Measurements from ENCODE around the gene ATP9B.

ATP9B gene

DNA sequence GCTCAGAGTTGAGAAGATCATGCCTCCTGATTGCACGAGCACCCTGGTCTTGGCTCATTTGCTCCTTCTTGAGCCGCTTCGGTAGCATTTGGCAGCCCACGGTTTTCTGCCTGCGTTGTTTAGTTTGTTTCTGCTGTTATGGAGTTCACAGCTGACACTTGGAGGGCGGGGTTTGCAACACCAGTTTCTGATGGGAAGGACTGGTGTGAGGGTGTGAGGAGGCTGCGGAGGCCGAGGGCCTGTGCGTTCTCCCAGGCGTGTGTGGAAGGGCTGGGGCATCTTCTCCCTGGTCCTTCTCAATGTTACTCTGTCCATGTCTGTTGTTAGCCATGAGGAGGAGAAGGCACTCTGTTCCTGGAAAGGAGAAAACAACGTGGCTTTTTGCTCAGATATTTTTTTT is 349.4 kb downstream of the ATP9B start:
- ChIA-PET POLR2A (ENCODE audit: low non-redundant PET) (no interaction called here), CTCF (no interaction called here)
- no peak for DNase-seq (ENCODE audit: low spot score)
- TF ChIP-seq, protein P1, sequence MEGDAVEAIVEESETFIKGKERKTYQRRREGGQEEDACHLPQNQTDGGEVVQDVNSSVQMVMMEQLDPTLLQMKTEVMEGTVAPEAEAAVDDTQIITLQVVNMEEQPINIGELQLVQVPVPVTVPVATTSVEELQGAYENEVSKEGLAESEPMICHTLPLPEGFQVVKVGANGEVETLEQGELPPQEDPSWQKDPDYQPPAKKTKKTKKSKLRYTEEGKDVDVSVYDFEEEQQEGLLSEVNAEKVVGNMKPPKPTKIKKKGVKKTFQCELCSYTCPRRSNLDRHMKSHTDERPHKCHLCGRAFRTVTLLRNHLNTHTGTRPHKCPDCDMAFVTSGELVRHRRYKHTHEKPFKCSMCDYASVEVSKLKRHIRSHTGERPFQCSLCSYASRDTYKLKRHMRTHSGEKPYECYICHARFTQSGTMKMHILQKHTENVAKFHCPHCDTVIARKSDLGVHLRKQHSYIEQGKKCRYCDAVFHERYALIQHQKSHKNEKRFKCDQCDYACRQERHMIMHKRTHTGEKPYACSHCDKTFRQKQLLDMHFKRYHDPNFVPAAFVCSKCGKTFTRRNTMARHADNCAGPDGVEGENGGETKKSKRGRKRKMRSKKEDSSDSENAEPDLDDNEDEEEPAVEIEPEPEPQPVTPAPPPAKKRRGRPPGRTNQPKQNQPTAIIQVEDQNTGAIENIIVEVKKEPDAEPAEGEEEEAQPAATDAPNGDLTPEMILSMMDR (conservative IDR thresholded peaks at IDR 0.05; ENCODE audit: low read depth), result no peak
- H3K27ac ChIP-seq, result peak overlapping the region; percentile 7; the same call in 1 of the 2 replicates

DNA sequence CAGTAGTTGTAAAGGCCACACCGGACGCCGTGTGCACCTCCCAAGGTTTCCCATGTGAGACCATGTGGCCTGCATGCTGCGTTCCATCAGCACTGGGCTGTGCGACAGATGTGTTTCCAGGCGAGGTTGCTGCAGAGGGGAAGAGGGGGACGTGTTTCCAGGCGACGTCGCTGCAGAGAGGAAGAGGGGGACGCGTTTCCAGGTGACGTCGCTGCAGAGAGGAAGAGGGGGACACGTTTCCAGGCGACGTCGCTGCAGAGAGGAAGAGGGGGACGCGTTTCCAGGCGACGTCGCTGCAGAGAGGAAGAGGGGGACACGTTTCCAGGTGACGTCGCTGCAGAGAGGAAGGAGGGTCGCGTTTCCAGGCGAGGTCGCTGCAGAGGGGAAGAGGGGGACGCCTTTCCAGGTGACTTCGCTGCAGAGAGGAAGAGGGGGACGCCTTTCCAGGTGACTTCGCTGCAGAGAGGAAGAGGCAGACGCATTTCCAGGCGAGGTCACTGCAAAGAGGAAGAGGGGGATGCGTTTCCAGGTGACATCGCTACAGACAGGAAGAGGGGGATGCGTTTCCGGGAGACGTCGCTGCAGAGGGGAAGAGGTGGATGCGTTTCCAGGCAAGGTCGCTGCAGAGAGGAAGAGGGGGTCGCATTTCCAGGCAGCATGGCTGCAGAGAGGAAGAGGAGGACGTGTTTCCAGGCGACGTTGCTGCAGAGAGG is 351.0 kb downstream of the ATP9B start:
- DNase-seq (ENCODE audit: low spot score), result no peak
- CTCF ChIA-PET, result no interaction called here
- TF ChIP-seq, protein P1 (conservative IDR thresholded peaks at IDR 0.05; ENCODE audit: low read depth), result no peak
- POLR2A ChIA-PET (ENCODE audit: low non-redundant PET), result no interaction called here
- no peak overlapping the region for H3K27ac ChIP-seq

DNA sequence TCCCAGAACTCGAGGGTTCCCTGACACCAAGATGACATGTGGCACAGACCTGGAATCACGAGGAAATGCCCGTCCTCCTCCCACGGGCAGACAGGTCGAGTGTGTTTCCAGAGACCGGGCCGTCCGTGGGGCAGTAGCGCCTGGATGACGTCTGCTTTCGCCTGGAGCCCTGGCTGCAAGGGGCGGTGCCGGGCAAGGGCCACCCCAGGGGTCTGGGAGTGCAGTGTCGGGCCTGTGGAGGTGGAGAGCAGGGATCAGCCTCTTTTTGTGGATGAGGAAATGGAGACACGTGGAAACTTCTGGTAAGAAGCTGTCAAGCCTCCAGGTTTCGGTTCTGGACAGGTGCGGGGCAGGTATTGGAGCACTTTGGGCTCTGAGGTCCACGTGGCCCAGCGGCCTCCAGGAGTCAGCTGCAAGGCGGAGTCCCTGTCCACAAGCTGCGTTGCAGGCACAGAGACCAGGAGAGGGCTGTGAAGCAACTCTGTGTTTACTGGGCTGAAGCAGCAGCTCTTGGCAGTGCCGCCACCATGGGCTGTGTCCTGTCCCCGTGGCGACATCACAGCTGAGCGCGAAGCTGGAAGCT is 352.2 kb downstream of the ATP9B start:
- TF ChIP-seq, protein P1 (conservative IDR thresholded peaks at IDR 0.05; ENCODE audit: low read depth), result no peak
- ChIA-PET CTCF (no interaction called here), POLR2A (ENCODE audit: low non-redundant PET) (no interaction called here)
- DNase-seq (ENCODE audit: low spot score), result no peak
- peak overlapping the region; percentile 19; the same call in 1 of the 2 replicates for H3K27ac ChIP-seq

DNA sequence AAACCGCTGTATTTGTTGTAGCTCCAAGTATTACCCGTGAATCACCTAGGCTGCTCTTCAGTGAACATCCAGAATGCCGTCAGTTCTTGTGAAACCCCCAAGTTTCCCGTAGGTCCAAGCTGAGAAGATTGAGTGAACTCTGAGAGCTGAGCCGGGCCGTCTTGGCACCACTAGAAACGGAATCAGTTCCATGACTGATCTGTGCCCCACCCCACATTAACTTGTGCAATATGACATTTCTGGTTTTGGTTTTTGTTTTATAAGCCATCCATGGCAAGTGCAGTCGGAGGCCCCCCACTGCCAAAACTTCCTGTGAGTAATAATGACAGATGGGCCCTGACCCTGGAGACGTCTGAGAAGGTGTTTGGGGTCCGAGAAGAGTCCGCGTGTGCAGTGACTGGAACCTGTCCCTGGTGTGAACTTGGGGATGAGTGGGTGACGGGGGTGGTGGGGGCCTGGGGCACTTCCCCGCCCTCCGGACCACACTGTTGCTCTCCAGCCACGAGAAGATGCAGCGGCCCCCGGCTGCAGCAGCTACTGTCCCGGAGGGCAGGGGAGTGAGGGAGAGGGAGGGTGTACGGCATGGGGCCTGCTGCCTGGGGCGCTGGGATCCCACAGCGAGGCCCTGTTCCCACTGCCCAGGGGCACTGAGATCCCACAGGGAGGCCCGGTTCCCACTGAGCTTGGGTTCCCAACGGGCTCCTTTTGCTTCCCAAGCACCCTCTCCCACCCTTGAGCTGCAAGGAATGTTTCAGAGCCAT is 353.0 kb downstream of the ATP9B start:
- CTCF ChIA-PET, result no interaction called here
- peak overlapping the region; percentile 19; the same call in 1 of the 2 replicates for H3K27ac ChIP-seq
- POLR2A ChIA-PET (ENCODE audit: low non-redundant PET), result no interaction called here
- no peak for DNase-seq (ENCODE audit: low spot score)
- TF ChIP-seq, protein P1 (conservative IDR thresholded peaks at IDR 0.05; ENCODE audit: low read depth), result no peak

DNA sequence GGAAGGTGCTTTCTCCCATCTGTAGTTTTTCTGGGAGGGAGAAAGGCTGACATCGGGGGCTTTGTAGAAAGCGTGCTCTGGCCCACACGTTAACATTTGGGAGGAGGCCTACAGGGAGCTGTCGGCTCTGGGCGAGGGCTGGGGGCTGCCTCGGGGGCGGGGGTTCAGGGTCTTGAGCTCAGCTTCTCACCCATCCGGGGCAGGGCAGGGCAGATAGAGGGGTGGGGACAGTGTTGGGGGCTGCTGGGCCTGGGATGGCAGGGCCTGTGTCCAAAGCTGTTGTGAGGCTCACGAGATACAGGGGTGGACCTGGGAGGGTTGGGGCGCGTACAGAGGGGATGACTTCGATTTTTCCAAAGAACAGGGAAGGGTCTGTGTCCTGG is 353.6 kb downstream of the ATP9B start:
- POLR2A ChIA-PET (ENCODE audit: low non-redundant PET), result no interaction called here

More for the DNA sequence above, 353.6 kb downstream of the ATP9B start:
- no peak overlapping the region for H3K27ac ChIP-seq
- DNase-seq (ENCODE audit: low spot score), result no peak
- TF ChIP-seq, protein P1 (conservative IDR thresholded peaks at IDR 0.05; ENCODE audit: low read depth), result no peak
- CTCF ChIA-PET, result no interaction called here

All from RWPE1 (cell line).